Thyroid gland (tissue), 4 donors: Measurements from ENCODE around the gene GPR156.

ENCODE experiments used
- POLR2A ChIP-seq, 2 donors: fragments of 450-650 bp; IDR thresholded peaks; one replicate each; pipeline ENCODE4 v1.6.1; 2017; ENCODE audit warnings: antibody characterized with exemption in 2 of 2, mild to moderate bottlenecking in 2 of 2, moderate library complexity in 1 of 2
- TF ChIP-seq, protein P1 (sequence below), 6 experiments: fragments of 200-600 bp in 3 of 6; fragments of 450-650 bp in 3 of 6; sonication (generic) in 3 of 6; IDR thresholded peaks; one replicate each; pipeline ENCODE4 v1.5.1; 2016 to 2019; ENCODE audit warnings: antibody characterized with exemption in 6 of 6, mild to moderate bottlenecking in 2 of 6, inconsistent platforms in 1 of 6, moderate library complexity in 1 of 6

GRCh38 chr3:120284747-120285507, at the start of gene GPR156:
- no peak for TF ChIP-seq POLR2A (IDR thresholded peaks at IDR 0.05)
- TF ChIP-seq, protein P1, sequence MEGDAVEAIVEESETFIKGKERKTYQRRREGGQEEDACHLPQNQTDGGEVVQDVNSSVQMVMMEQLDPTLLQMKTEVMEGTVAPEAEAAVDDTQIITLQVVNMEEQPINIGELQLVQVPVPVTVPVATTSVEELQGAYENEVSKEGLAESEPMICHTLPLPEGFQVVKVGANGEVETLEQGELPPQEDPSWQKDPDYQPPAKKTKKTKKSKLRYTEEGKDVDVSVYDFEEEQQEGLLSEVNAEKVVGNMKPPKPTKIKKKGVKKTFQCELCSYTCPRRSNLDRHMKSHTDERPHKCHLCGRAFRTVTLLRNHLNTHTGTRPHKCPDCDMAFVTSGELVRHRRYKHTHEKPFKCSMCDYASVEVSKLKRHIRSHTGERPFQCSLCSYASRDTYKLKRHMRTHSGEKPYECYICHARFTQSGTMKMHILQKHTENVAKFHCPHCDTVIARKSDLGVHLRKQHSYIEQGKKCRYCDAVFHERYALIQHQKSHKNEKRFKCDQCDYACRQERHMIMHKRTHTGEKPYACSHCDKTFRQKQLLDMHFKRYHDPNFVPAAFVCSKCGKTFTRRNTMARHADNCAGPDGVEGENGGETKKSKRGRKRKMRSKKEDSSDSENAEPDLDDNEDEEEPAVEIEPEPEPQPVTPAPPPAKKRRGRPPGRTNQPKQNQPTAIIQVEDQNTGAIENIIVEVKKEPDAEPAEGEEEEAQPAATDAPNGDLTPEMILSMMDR (IDR thresholded peaks at IDR 0.05): no peak
